Fibroblast of skin of right quadriceps (primary cell): ENCODE data around the gene HELB.

ENCODE experiments used
- DNase-seq: peaks from one replicate; pipeline ENCODE4 v3.0.0-alpha.2; 2013

Gene HELB

DNA sequence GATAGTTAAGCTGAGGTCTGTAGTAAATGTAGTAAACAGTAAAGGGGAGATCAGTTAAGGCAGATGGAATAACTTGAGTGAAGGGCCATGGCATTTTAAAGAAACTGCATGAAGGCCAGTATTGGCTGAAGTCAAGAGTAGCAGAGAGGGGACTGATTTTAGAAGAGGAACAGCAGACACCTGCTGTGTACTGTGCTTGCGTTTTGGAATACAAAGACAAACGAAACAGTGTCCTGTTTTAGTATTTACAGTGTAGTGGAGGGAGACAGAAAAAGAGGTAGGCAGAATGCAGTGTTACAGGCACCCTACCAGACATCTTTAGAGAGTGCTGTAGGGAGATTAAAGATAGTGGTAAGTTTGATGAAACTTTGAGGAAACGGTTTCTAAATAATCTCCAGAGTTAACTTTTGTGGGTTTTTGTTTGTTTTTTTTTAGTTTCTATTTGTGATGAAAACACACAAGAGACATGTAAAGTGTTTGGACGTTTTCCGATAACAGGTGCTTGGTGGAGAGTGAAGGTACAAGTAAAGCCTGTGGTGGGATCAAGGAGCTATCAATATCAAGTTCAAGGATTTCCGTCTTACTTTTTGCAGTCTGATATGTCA, 2.1 kb downstream of the HELB start:
- DNase-seq = no peak

GRCh38 chr12:66309606-66310005, 7.3 kb downstream of the HELB start:
- no peak for DNase-seq

DNA sequence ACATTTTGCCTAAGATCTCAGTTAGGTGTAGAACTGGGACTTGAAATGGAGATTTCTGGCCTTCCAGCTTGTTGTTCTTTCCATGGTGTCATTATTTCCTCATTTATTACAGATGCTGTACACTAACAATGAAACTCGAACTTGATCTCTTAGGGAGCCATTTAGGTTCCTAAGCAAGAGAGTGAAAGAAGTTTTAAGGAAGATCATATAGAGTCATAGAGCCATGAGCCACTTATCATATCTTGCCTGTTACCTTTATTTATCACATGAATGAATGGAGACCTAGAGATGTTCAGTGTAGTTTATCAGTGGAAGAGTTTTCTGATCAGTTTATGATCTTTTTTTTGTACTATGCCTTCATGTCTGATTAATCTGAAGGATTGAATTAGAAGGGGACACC, 9.9 kb downstream of the HELB start:
- no peak for DNase-seq

DNA sequence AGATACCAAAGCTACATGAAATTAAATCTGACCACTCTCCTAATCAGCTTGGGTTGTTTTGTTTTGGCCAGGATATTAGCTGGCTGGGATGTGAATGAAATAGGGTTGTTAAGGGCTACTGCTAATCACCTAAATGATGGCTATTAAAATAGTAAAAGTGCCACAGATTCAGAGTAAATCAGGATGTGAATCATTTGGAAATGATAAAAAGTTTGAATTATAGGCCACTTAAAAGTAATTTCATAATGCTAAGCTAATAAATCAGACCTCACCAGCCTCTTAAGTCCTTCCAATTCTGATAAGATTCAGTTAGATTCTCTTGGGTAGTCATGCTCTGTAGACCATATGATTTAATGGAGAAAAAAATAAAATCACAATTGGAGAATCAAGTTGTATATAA, 12.0 kb downstream of the HELB start:
- no peak for DNase-seq

GRCh38 chr12:66319266-66319954, 17.1 kb downstream of the HELB start:
- DNase-seq = no peak

GRCh38 chr12:66320996-66321395, 18.7 kb downstream of the HELB start:
- no peak for DNase-seq

DNA sequence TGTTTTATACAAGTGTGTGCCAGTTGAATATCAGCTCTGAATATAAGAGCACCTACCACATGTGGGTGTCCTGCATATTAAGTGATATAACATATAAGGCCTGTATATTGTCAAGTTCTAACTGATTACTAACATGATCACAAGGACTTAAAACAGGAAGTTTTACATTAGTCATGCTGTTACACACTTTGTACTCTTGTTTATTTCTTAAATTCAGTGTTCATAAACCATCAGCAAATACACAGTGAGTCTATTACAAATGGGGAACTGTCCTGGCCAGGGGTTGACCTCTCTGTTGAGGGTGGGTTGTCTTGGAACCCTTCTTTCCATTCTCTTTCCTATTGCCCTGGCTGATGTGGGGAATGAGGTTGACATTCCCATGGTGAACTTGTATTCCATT, 19.1 kb downstream of the HELB start:
- DNase-seq = no peak

- no peak for DNase-seq
Measured at GRCh38 chr12:66323017-66323416, 20.7 kb downstream of the HELB start.

- DNase-seq = peak; percentile 6
Measured at GRCh38 chr12:66329941-66330340, 27.6 kb downstream of the HELB start.

DNA sequence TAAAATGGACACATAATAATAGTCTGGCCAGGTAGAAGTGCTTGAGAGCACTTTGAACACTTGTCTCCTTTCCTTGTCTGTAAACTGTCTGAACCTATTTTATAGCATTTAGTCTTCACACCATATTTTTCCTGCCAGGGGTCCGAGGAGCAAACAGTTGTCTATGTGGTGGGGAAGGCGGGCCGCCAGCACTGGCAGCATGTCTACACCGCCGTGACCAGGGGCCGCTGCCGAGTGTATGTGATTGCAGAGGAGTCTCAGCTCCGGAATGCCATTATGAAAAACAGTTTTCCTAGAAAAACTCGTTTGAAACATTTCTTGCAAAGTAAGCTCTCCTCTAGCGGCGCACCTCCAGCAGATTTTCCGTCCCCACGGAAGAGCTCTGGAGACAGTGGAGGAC, 28.7 kb downstream of the HELB start:
- DNase-seq = no peak

DNA sequence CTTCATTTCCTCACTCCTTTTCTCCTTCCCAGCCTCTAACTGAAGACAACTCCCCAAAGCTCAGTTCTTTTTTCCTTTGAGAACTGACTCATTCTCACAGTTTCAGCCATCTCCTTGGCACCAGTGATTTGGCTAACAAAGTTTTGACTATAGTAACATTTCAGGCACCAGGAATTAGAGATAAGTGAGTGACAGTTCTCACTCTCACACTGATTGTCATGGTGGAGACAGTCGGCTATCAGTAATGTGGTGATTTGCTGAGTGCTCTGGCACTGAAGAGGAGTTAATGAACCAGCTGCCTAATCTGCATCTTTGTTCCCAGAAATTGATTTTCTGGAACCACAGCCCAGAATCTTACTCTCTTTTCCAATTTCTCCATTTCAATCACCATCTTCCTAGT, 29.5 kb downstream of the HELB start:
- no peak for DNase-seq

DNA sequence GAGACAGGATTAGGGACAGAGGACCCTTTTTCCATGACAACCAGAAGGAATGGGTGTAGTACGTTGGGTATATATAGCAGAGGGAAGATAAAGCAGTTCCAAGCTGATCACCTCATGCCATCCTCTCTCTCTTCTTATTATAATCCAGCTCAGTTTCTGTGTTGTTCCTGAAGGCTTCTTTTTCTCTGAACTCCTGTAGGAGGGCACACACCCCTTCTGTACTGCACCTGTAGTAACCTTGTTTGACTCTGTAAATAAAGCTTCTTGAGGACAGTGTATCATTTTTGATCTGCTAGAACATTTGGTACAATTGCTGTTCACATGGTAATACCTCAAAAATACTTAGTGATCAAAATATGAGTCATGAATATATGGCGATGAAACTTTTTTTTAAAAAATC, 33.5 kb downstream of the HELB start:
- DNase-seq = no peak

GRCh38 chr12:66337381-66338010, 35.2 kb downstream of the HELB start:
- DNase-seq = no peak

GRCh38 chr12:66340131-66340530, 37.8 kb downstream of the HELB start:
- peak; percentile 13 for DNase-seq

DNA sequence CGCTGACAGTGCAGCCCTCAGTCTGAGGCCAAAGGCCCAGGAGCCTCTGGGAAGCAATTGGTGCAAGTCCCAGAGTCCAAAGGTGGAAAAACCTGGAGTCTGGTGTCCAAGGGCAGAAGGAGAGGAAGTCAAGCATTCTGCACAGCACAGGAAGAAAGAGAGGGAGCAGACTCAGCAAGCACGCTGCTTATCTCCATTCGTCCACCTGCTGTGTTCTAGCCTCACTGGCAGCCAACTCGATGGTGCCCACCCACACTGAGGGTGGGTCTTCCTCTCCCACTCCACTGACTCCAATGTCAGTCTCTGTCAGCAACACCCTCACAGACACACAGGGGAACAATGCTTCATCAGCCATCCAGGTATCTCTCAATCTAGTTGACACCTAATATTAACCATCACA, 38.8 kb downstream of the HELB start:
- DNase-seq = no peak

DNA sequence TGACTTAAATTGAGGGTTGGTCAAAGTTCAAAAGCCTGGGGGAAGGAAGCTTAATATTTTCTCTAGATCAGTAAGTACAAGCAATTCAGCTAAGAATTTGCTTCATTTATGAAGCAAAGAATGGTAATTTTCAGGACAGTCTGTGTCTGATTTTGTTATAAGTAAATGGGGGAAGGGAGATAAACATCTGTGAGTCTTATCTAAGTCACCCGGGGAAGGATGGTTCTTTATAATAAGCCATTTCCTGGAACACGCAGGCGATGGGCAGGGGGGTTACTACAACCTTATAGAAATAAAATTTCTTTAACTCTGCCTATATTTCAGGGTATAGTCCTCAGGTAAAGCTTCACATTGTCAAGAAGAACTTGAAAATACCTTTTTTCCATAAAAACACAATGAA, 42.9 kb downstream of the HELB start:
- DNase-seq = no peak

DNA sequence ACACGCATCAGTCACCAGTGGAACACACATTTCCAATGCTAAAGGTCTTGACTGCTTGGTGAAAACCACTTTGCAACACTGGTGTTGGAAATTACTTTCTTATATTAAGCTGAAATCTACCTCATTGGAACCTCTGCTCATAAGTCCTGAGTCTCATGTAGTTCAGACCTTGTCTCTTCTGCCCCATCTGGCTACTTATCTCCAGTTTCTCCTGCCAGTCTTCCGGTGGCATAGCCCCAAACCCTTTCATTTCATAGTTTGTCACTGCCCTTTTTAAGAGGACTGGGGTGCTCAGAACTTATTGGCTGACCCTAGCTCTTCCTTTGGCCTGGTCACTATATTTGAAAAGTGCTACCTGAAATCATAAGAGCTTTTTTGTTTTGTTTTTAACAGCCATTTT, 43.7 kb downstream of the HELB start:
- no peak for DNase-seq

- DNase-seq = no peak
Measured at GRCh38 chr12:66351301-66351700, 49.0 kb downstream of the HELB start.

DNA sequence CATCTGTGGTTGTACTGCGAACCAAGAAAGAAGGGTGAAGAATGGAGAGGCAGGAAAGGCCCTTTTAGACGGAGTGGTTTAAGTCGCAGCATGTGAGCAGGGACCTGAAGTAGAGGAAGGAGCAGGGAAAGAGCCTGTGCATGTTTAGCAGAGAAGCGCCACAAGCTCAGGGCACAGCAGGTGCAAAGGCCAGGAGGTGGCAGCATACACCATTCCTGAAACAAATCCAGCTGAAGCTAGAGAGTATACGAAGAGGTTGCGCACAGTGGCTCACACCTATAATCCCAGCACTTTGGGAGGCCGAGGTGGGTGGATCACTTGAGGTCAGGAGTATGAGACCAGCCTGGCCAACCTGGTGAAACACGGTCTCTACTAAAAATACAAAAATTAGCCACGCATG, 49.9 kb downstream of the HELB start:
- DNase-seq = peak; percentile 23

DNA sequence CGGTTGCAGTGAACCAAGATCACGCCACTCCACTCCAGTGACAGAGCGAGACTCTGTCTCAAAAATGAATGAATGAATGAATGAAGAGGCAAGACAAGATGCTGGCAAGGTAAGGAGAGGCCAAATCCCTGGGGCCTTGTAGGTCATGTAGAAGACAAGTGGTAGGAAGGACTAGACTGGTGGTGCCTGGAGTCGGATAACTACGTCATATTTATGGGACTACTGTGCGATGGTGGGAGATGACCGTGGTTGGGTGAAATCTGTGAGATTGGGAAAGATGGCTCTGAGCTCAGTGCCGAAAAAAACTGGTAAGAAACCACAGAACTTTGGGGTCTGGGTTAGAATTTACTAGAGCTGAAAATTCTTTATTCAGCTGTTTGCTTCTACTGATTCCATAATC, 50.6 kb downstream of the HELB start:
- no peak for DNase-seq

DNA sequence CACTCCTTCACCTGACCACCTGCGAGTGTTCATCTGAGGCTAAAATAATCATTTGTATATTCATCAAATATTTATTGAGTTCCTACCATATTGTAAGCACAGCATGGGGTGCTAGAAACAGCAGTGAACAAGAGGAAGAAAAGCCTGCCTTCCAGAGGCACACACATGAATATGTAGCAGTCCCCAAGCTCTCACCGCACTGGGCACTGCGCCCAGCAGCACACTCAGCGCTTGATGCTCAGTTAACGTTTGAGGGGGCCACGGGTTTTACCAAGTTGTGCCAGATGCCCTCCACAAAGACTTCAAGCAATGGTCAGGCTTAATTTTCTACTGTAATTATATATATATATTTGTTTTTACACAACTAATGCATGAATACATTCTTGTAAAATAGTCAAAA, 52.0 kb downstream of the HELB start:
- DNase-seq = no peak

DNA sequence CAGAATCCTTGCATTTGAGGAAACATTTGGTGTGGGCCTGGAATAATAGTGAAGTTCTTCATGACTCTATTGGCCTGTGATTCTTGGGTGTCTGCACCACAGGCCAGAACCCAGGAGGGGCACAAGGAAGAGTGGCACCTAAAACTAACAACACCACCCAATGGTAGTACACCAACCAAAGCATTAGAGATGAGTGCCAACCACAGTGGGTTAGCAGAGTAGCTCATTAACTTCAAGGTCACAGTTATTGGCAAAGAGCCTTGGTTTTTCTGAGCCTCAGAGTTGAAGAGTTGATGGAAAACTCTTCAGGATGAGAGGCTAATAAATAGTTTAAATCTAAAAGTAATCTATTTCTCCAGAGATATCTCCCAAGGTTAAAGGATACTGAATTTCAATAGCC, 57.0 kb downstream of the HELB start:
- no peak for DNase-seq

DNA sequence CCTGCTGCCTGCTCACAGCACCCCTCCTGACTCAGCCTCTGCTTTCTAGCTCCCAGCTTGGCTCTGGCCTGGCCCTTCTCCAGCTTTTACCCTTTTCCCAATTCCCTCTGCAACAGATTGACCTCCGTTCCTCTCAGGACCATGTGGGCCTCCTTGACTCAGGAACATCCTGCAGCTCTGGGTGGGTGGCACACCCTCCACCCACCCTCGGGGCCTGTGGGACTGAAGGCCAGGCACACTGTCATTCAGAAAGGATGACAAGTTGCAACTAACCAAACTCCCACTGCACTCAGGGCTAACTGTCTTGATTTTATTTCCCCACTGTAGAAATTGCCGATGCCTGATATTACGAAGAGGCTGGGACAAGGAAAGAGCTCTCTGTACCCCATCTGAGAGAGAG, 59.4 kb downstream of the HELB start:
- no peak for DNase-seq

DNA sequence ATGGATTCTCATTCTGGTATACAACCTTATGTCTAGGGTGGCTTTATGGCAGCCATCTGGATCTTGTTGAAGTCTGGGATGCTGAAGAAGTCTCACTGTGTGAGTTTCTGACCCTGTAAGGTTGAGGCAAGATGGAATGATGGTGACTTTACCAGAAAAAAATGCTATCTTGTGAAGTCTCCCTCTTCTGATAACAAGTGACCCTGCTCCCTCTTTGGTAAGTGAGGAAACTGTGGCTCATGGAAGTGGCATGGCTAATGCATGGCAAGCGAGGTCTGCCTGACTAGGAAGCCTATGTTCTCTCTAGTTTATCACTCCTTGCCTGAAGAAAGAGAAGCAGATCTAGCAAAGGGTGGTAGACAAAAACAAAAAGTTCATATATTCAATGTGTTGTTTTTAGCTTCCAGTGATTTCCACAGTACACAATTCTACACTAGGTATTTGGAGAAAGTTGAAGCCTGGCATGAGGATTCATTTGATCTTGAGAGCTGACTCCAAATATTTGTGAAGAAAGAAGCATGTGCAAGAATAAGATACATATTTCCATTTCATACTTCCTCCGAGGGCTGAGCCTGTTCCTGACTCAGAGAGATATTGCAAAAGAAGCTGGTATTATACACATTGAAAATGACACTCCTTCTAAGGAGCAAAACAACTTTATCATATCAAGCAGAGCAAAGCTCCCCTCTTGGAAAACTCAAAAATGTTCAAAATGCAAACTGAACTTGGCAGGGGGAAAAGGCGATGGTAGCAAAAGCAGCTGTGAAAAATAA, 63.6 kb downstream of the HELB start:
- peak; percentile 9 for DNase-seq
